Smooth muscle cell (in vitro differentiated cells): ENCODE results near the gene MAP2K5. TPM values are rescaled to one million over a fixed set of nuclear protein-coding genes. Genes with fewer than 3 reads are reported as not detected.

Experiments
- DNase-seq: peaks from one replicate; lab custom pipeline; 2025; ENCODE audit not compliant: unreplicated experiment; lab: John Stamatoyannopoulos, UW
- H2AFZ ChIP-seq: fragments of 200-600 bp; sonication (generic); 2 replicates; pipeline ENCODE4 v1.6.0; 2016; ENCODE audit warnings: antibody characterized with exemption, low read depth, mild to moderate bottlenecking
- H3F3A ChIP-seq: fragments of 200-600 bp; sonication (generic); 2 replicates; pipeline ENCODE4 v1.6.0; 2017; ENCODE audit warnings: antibody characterized with exemption, low read depth
- H3K27ac ChIP-seq: fragments of 200-600 bp; sonication (generic); 2 replicates; pipeline ENCODE4 v1.5.1; 2016; ENCODE audit warnings: low read depth, mild to moderate bottlenecking
- H3K27me3 ChIP-seq: fragments of 200-600 bp; sonication (generic); 2 replicates; pipeline ENCODE4 v1.6.1; 2016; ENCODE audit warnings: low read depth, mild to moderate bottlenecking
- H3K36me3 ChIP-seq: fragments of 200-600 bp; sonication (generic); 2 replicates; pipeline ENCODE4 v1.5.1; 2016; ENCODE audit warnings: low read depth
- H3K4me1 ChIP-seq: fragments of 200-600 bp; sonication (generic); 2 replicates; pipeline ENCODE4 v1.5.1; 2016; ENCODE audit warnings: low read depth
- H3K4me2 ChIP-seq: fragments of 200-600 bp; sonication (generic); 2 replicates; pipeline ENCODE4 v1.6.0; 2016; ENCODE audit warnings: mild to moderate bottlenecking
- H3K4me3 ChIP-seq: fragments of 200-600 bp; sonication (generic); 2 replicates; pipeline ENCODE4 v1.5.1; 2016; ENCODE audit warnings: mild to moderate bottlenecking
- H3K79me2 ChIP-seq: fragments of 200-600 bp; sonication (generic); 2 replicates; pipeline ENCODE4 v1.6.0; 2016; ENCODE audit warnings: low read depth, mild to moderate bottlenecking
- H3K9ac ChIP-seq: fragments of 200-600 bp; sonication (generic); 2 replicates; pipeline ENCODE4 v1.6.0; 2016; ENCODE audit warnings: low read depth
- H3K9me3 ChIP-seq: fragments of 200-600 bp; sonication (generic); replicated peaks from 2 replicates; pipeline ENCODE4 v1.5.1; 2016; ENCODE audit warnings: low read depth
- H4K20me1 ChIP-seq: fragments of 200-600 bp; sonication (generic); 2 replicates; pipeline ENCODE4 v1.6.0; 2016; ENCODE audit warnings: low read depth
- CTCF ChIP-seq: fragments of 200-600 bp; sonication (generic); IDR thresholded peaks from 2 replicates; pipeline ENCODE4 v1.5.1; 2017; ENCODE audit warnings: borderline replicate concordance, mild to moderate bottlenecking, antibody characterized with exemption; ENCODE audit not compliant: insufficient read depth, poor library complexity, severe bottlenecking
- WGBS: methylation state at CpG from one replicate; pipeline ENCODE4 v1.1.7; 2016; ENCODE audit warnings: low lambda C conversion rate; 5-methylcytosine and 5-hydroxymethylcytosine counted together
- polyA plus RNA-seq: library from polyadenylated mRNA; unstranded; fragments of >200 nt; fragmentation: Nextera tagmentation; extraction: Ambion mirVana; gene quantifications from 2 replicates; pipeline ENCODE4 v1.2.1, GENCODE V29; 2016
- total RNA-seq: library from RNA; depleted of rRNA; stranded (reverse); fragments of >200 nt; gene quantifications from 2 replicates; pipeline ENCODE4 v1.2.3, GENCODE V29; 2014

Gene MAP2K5
- total and polyA plus RNA-seq, 2 experiments from 2014 or later: 4.4 to 7.4 TPM

GRCh38 chr15:67559158-67559557 is 16.7 kb downstream of the MAP2K5 start:
- TF ChIP-seq CTCF: no peak
- no peak overlapping the region for H3K27ac ChIP-seq
- 100% methylated on average over 1 of the region's 1 CpG for WGBS

GRCh38 chr15:67559576-67559975 is 17.1 kb downstream of the MAP2K5 start:
- peaks cover 7% of the 10 kb centered on the region for H3K9me3 ChIP-seq
- no peaks in the 10 kb centered on the region for H3K27me3 ChIP-seq
- no peak overlapping the region for H3K9ac ChIP-seq
- H3K27ac ChIP-seq: no peak overlapping the region
- 98% methylated on average over 2 of the region's 2 CpGs for WGBS
- no peak overlapping the region for H2AFZ ChIP-seq
- H3K4me1 ChIP-seq: peaks cover 10% of the 10 kb centered on the region
- peaks cover 8% of the 10 kb centered on the region for H4K20me1 ChIP-seq
- peaks cover 9% of the 10 kb centered on the region for H3K36me3 ChIP-seq
- no peak for TF ChIP-seq CTCF
- H3K4me2 ChIP-seq: no peak overlapping the region
- no peak for DNase-seq
- no peaks in the 10 kb centered on the region for H3K79me2 ChIP-seq
- no peak overlapping the region for H3K4me3 ChIP-seq
- no peaks in the 10 kb centered on the region for H3F3A ChIP-seq

More at GRCh38 chr15:67559158-67559557, 16.7 kb downstream of the MAP2K5 start:
- Histone ChIP-seq H3K9ac (no peak overlapping the region), H3K36me3 (peaks cover 9% of the 10 kb centered on the region), H3K79me2 (no peaks in the 10 kb centered on the region), H3K9me3 (peaks cover 7% of the 10 kb centered on the region), H4K20me1 (peaks cover 8% of the 10 kb centered on the region), H3F3A (no peaks in the 10 kb centered on the region), H2AFZ (no peak overlapping the region), H3K4me1 (peaks cover 8% of the 10 kb centered on the region), H3K4me2 (no peak overlapping the region), H3K4me3 (no peak overlapping the region), H3K27me3 (no peaks in the 10 kb centered on the region)
- DNase-seq: no peak

- Histone ChIP-seq H3K79me2 (no peaks in the 10 kb centered on the region), H2AFZ (no peak overlapping the region), H4K20me1 (peaks cover 8% of the 10 kb centered on the region), H3K9me3 (peaks cover 7% of the 10 kb centered on the region), H3K9ac (no peak overlapping the region), H3K4me1 (peaks cover 10% of the 10 kb centered on the region), H3F3A (no peaks in the 10 kb centered on the region), H3K36me3 (peaks cover 9% of the 10 kb centered on the region), H3K4me2 (no peak overlapping the region), H3K27me3 (no peaks in the 10 kb centered on the region), H3K27ac (no peak overlapping the region), H3K4me3 (no peak overlapping the region)
- 92% methylated on average over 1 of the region's 1 CpG for WGBS
- no peak for DNase-seq
- no peak for TF ChIP-seq CTCF
Observed at GRCh38 chr15:67560320-67560719, 17.8 kb downstream of the MAP2K5 start.

- 96% methylated on average over 5 of the region's 5 CpGs for WGBS
- Histone ChIP-seq H3F3A (no peaks in the 10 kb centered on the region), H3K27me3 (no peaks in the 10 kb centered on the region), H3K9me3 (no peaks in the 10 kb centered on the region), H3K27ac (no peak overlapping the region), H3K4me2 (no peak overlapping the region), H3K9ac (no peak overlapping the region), H3K4me1 (peaks cover 10% of the 10 kb centered on the region), H4K20me1 (peaks cover 8% of the 10 kb centered on the region), H3K4me3 (no peak overlapping the region), H3K79me2 (no peaks in the 10 kb centered on the region), H2AFZ (no peak overlapping the region), H3K36me3 (peaks cover 3% of the 10 kb centered on the region)
- no peak for DNase-seq
- TF ChIP-seq CTCF: no peak
Observed at GRCh38 chr15:67563092-67563491, 20.6 kb downstream of the MAP2K5 start.
